Vagina (tissue), 2 donors: ENCODE measurements around the gene NAT10.

Experiments used
- POLR2A ChIP-seq, 2 donors: fragments of 450-650 bp; IDR thresholded peaks; one replicate each; pipeline ENCODE4 v1.6.1; 2017; ENCODE audit warnings: antibody characterized with exemption in 2 of 2, mild to moderate bottlenecking in 2 of 2, moderate library complexity in 2 of 2
- TF ChIP-seq, protein P1 (sequence below), 3 experiments: fragments of 450-650 bp in 2 of 3; fragments of 200-600 bp in 1 of 3; sonication (generic) in 1 of 3; IDR thresholded peaks; one replicate each; pipeline ENCODE4 v1.5.1; 2017 to 2019; ENCODE audit warnings: antibody characterized with exemption in 3 of 3, mild to moderate bottlenecking in 2 of 3, moderate library complexity in 2 of 3

DNA sequence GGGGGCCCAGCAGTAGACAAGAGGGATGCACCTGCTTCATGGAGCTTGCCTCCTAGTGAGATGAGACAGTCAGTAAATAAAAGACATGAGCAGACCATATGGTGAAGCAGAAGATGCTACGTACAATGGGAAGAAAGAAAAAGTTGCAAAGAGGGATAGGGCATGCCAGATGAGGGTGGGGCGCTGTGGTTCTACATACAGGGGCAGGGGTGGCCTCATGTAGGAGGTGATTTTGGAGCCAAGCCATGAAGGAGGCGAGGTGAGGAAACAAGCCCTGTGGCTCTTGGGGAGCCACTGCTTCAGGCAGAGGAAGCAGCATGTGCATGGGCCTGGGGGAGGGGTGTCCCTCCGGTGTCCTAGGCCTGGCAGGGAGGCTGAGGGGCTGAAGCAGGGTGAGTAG lies 15.2 kb downstream of the NAT10 start:
- TF ChIP-seq, protein P1, sequence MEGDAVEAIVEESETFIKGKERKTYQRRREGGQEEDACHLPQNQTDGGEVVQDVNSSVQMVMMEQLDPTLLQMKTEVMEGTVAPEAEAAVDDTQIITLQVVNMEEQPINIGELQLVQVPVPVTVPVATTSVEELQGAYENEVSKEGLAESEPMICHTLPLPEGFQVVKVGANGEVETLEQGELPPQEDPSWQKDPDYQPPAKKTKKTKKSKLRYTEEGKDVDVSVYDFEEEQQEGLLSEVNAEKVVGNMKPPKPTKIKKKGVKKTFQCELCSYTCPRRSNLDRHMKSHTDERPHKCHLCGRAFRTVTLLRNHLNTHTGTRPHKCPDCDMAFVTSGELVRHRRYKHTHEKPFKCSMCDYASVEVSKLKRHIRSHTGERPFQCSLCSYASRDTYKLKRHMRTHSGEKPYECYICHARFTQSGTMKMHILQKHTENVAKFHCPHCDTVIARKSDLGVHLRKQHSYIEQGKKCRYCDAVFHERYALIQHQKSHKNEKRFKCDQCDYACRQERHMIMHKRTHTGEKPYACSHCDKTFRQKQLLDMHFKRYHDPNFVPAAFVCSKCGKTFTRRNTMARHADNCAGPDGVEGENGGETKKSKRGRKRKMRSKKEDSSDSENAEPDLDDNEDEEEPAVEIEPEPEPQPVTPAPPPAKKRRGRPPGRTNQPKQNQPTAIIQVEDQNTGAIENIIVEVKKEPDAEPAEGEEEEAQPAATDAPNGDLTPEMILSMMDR (IDR thresholded peaks at IDR 0.05) = no peak
- no peak for TF ChIP-seq POLR2A (IDR thresholded peaks at IDR 0.05)
